MM.1S (cell line): Measurements from ENCODE around the gene RAC3.

ENCODE experiments used
- DNase-seq: peaks from one replicate; pipeline ENCODE4 v3.0.0-alpha.2; 2015
- H2AFZ ChIP-seq: fragments of 300-600 bp; sonication (generic); 2 replicates; pipeline ENCODE4 v1.6.0; 2016; ENCODE audit warnings: antibody characterized with exemption, low read length
- H3F3A ChIP-seq: fragments of 300-600 bp; sonication (generic); 2 replicates; pipeline ENCODE4 v1.6.1; 2016; ENCODE audit warnings: mild to moderate bottlenecking, antibody characterized with exemption, low read length, moderate library complexity, mixed read lengths; ENCODE audit not compliant: insufficient read depth
- H3K27ac ChIP-seq: fragments of 300-600 bp; sonication (generic); 2 replicates; pipeline ENCODE4 v1.5.1; 2016; ENCODE audit warnings: mild to moderate bottlenecking, low read length
- H3K27me3 ChIP-seq: fragments of 300-600 bp; sonication (generic); replicated peaks from 2 replicates; pipeline ENCODE4 v1.6.0; 2016; ENCODE audit warnings: low read length; ENCODE audit not compliant: insufficient read depth
- H3K36me3 ChIP-seq: fragments of 300-600 bp; sonication (generic); replicated peaks from 2 replicates; pipeline ENCODE4 v1.6.1; 2016; ENCODE audit warnings: mild to moderate bottlenecking, low read length, mixed read lengths; ENCODE audit not compliant: insufficient read depth
- H3K4me1 ChIP-seq: fragments of 300-600 bp; sonication (generic); 2 replicates; pipeline ENCODE4 v1.6.1; 2016; ENCODE audit warnings: low read length, mixed read lengths
- H3K4me2 ChIP-seq: fragments of 300-600 bp; sonication (generic); 2 replicates; pipeline ENCODE4 v1.6.0; 2016; ENCODE audit warnings: low read depth, low read length
- H3K4me3 ChIP-seq: fragments of 300-600 bp; sonication (generic); 2 replicates; pipeline ENCODE4 v1.5.1; 2016; ENCODE audit warnings: low read length, mixed read lengths
- H3K79me2 ChIP-seq: fragments of 300-600 bp; sonication (generic); 2 replicates; pipeline ENCODE4 v1.6.1; 2016; ENCODE audit warnings: mixed run types, low read length, mixed read lengths
- H3K9ac ChIP-seq: fragments of 300-600 bp; sonication (generic); 2 replicates; pipeline ENCODE4 v1.6.1; 2016; ENCODE audit warnings: low read length, mixed read lengths
- H3K9me2 ChIP-seq: fragments of 300-600 bp; sonication (generic); replicated peaks from 2 replicates; pipeline ENCODE4 v1.6.1; 2016; ENCODE audit warnings: mild to moderate bottlenecking, low read length, mixed read lengths; ENCODE audit not compliant: insufficient read depth
- H3K9me3 ChIP-seq: fragments of 300-600 bp; sonication (generic); replicated peaks from 2 replicates; pipeline ENCODE4 v1.6.1; 2016; ENCODE audit warnings: mild to moderate bottlenecking, low read length, mixed read lengths; ENCODE audit not compliant: insufficient read depth
- H4K20me1 ChIP-seq: fragments of 300-600 bp; sonication (generic); 2 replicates; pipeline ENCODE4 v1.6.1; 2016; ENCODE audit warnings: mild to moderate bottlenecking, low read length, moderate library complexity, mixed read lengths; ENCODE audit not compliant: insufficient read depth
- CTCF ChIP-seq: fragments of 300-600 bp; sonication (generic); IDR thresholded peaks from 2 replicates; pipeline ENCODE4 v1.5.1; 2016; ENCODE audit warnings: antibody characterized with exemption, low read length, mixed read lengths
- EZH2 ChIP-seq: fragments of 300-600 bp; sonication (generic); optimal IDR thresholded peaks from 2 replicates; pipeline ENCODE3; 2017; ENCODE audit warnings: low read depth, mild to moderate bottlenecking, antibody characterized with exemption, low read length, mixed read lengths
- EZH2phosphoT487 ChIP-seq: fragments of 300-600 bp; sonication (generic); IDR thresholded peaks from 2 replicates; pipeline ENCODE4 v1.6.1; 2018; ENCODE audit warnings: antibody characterized with exemption, low read length

The RAC3 gene

GRCh38 chr17:82070611-82071010 is 39.1 kb downstream of the RAC3 start:
- no peaks in the 10 kb centered on the region for H4K20me1 ChIP-seq
- no peak for TF ChIP-seq EZH2
- no peak for TF ChIP-seq EZH2phosphoT487
- TF ChIP-seq CTCF = no peak
- no peaks in the 10 kb centered on the region for H3K9me3 ChIP-seq
- H3K36me3 ChIP-seq = no peaks in the 10 kb centered on the region
- no peaks in the 10 kb centered on the region for H3F3A ChIP-seq
- H3K27ac ChIP-seq = no peak overlapping the region
- H3K9ac ChIP-seq = no peak overlapping the region
- H3K79me2 ChIP-seq = no peaks in the 10 kb centered on the region
- no peak overlapping the region for H3K4me2 ChIP-seq
- no peaks in the 10 kb centered on the region for H3K4me1 ChIP-seq
- no peak overlapping the region for H2AFZ ChIP-seq
- H3K4me3 ChIP-seq = no peak overlapping the region
- no peak for DNase-seq
- no peaks in the 10 kb centered on the region for H3K9me2 ChIP-seq
- no peaks in the 10 kb centered on the region for H3K27me3 ChIP-seq

GRCh38 chr17:82072827-82073226 is 41.3 kb downstream of the RAC3 start:
- H3K36me3 ChIP-seq = no peaks in the 10 kb centered on the region
- no peak overlapping the region for H3K4me3 ChIP-seq
- no peaks in the 10 kb centered on the region for H3K9me3 ChIP-seq
- no peak for DNase-seq
- H4K20me1 ChIP-seq = no peaks in the 10 kb centered on the region
- no peaks in the 10 kb centered on the region for H3K9me2 ChIP-seq
- H3K9ac ChIP-seq = no peak overlapping the region
- H3K27me3 ChIP-seq = no peaks in the 10 kb centered on the region
- no peaks in the 10 kb centered on the region for H3K4me1 ChIP-seq
- no peak overlapping the region for H3K27ac ChIP-seq
- TF ChIP-seq EZH2phosphoT487 = no peak
- no peak for TF ChIP-seq CTCF
- no peak for TF ChIP-seq EZH2
- H3F3A ChIP-seq = 0 out of 2 replicates have a peak, but pooled peaks cover 3% of the 10 kb centered on the region
- H3K79me2 ChIP-seq = no peaks in the 10 kb centered on the region
- H3K4me2 ChIP-seq = no peak overlapping the region
- H2AFZ ChIP-seq = no peak overlapping the region

- no peaks in the 10 kb centered on the region for H3K9me2 ChIP-seq
- H3K4me1 ChIP-seq = no peaks in the 10 kb centered on the region
- no peaks in the 10 kb centered on the region for H4K20me1 ChIP-seq
- peaks cover 3% of the 10 kb centered on the region; the same call in 1 of the 2 replicates for H3F3A ChIP-seq
- H2AFZ ChIP-seq = no peak overlapping the region
- no peak for DNase-seq
- H3K79me2 ChIP-seq = no peaks in the 10 kb centered on the region
- no peaks in the 10 kb centered on the region for H3K27me3 ChIP-seq
- no peak overlapping the region for H3K4me2 ChIP-seq
- no peaks in the 10 kb centered on the region for H3K9me3 ChIP-seq
- H3K9ac ChIP-seq = no peak overlapping the region
- TF ChIP-seq EZH2 = no peak
- no peak for TF ChIP-seq CTCF
- no peak for TF ChIP-seq EZH2phosphoT487
- H3K4me3 ChIP-seq = no peak overlapping the region
- no peaks in the 10 kb centered on the region for H3K36me3 ChIP-seq
- no peak overlapping the region for H3K27ac ChIP-seq
Measured at GRCh38 chr17:82073446-82073845, 42.0 kb downstream of the RAC3 start.
